HCT116 (cell line): ENCODE measurements around the gene HSF4. TPM values are rescaled to one million over a fixed set of nuclear protein-coding genes. Genes with fewer than 3 reads are reported as not detected.

Experiments
- ATAC-seq: fragments of 200-7000 bp; cut with Tn5 transposase; 2 replicates; pipeline ENCODE4 v1.9.1; 2020; ENCODE audit warnings: mild to moderate bottlenecking, moderate library complexity
- BruUV-seq: library from RNA; stranded (reverse); fragments of 400-500 nt; replicated peaks from 2 replicates; lab custom pipeline; 2021; lab: Mats Ljungman, UMichigan
- CTCF ChIA-PET: fragments of 300-600 bp; sonication (Branson Sonifier 250); formaldehyde crosslinking; loops from one replicate; lab custom pipeline; 2021; ENCODE audit warnings: antibody characterized with exemption; lab: Charles Lee
- POLR2A ChIA-PET: fragments of 300-600, 350-600 bp; sonication (Branson Sonifier 250); formaldehyde crosslinking; loops from one replicate; lab custom pipeline; 2021; ENCODE audit warnings: antibody characterized with exemption; lab: Charles Lee
- RAD21 ChIA-PET, 2 experiments: fragments of 300-600 bp; sonication (Branson Sonifier 250); formaldehyde crosslinking; loops; one replicate each; lab custom pipeline; 2023; ENCODE audit warnings: low total read pairs in 2 of 2; ENCODE audit not compliant: uncharacterized antibody in 2 of 2, unreplicated experiment in 2 of 2, low non-redundant PET in 1 of 2; lab: Charles Lee
- DNase-seq: peaks from one replicate; pipeline ENCODE4 v3.0.0-alpha.2; 2010; ENCODE audit warnings: low read depth, low spot score
- H2AFZ ChIP-seq: fragments of 200-600 bp; shearing (Covaris generic), sonication (generic); 2 replicates; pipeline ENCODE4 v1.6.1; 2017; ENCODE audit warnings: low read depth, mixed run types, mixed read lengths, antibody characterized with exemption, low read length; ENCODE audit not compliant: poor library complexity, severe bottlenecking
- H3K27ac ChIP-seq: 2 replicates; pipeline ENCODE4 v1.5.1; 2012; ENCODE audit warnings: low read depth, low read length
- H3K27me3 ChIP-seq: fragments of 200-600 bp; sonication (generic); 2 replicates; pipeline ENCODE4 v1.6.1; 2016; ENCODE audit warnings: mixed run types, low read length, mixed read lengths; ENCODE audit not compliant: insufficient read depth
- H3K36me3 ChIP-seq, 2 experiments: fragments of 200-500 bp in 1 of 2; fragments of 200-600 bp in 1 of 2; sonication (Bioruptor generic) in 1 of 2; sonication (generic) in 1 of 2; 2 replicates each; pipeline versions ENCODE4 v1.5.1 to v1.6.1; 2014 to 2016; ENCODE audit warnings: low read length in 2 of 2, inconsistent platforms in 1 of 2, mixed read lengths in 1 of 2, mixed run types in 1 of 2; ENCODE audit not compliant: insufficient read depth in 2 of 2, control insufficient read depth in 1 of 2
- H3K4me1 ChIP-seq, 2 experiments: fragments of 200-600 bp in 1 of 2; sonication (generic) in 1 of 2; 2 replicates each; pipeline versions ENCODE4 v1.5.1 to v1.6.1; 2012 to 2017; ENCODE audit warnings: low read length in 2 of 2, inconsistent platforms in 1 of 2, mild to moderate bottlenecking in 1 of 2, mixed read lengths in 1 of 2, mixed run types in 1 of 2, moderate library complexity in 1 of 2; ENCODE audit not compliant: insufficient read depth in 2 of 2, control insufficient read depth in 1 of 2
- H3K4me2 ChIP-seq: fragments of 200-600 bp; sonication (generic); 2 replicates; pipeline ENCODE4 v1.6.1; 2017; ENCODE audit warnings: mixed run types, low read length, mixed read lengths
- H3K4me3 ChIP-seq, 2 experiments: fragments of 200-600 bp in 1 of 2; sonication (generic) in 1 of 2; replicated peaks in 1 of 2; 2 replicates each; pipeline ENCODE4 v1.5.1; 2011 to 2016; ENCODE audit warnings: low read length in 2 of 2, control low read depth in 1 of 2, low read depth in 1 of 2, mild to moderate bottlenecking in 1 of 2, mixed read lengths in 1 of 2, mixed run types in 1 of 2
- H3K79me2 ChIP-seq: fragments of 200-600 bp; sonication (generic); 2 replicates; pipeline ENCODE4 v1.6.1; 2017; ENCODE audit warnings: mild to moderate bottlenecking, mixed run types, low read length, moderate library complexity, mixed read lengths; ENCODE audit not compliant: insufficient read depth
- H3K9ac ChIP-seq: fragments of 200-600 bp; sonication (generic); 2 replicates; pipeline ENCODE4 v1.6.1; 2016; ENCODE audit warnings: low read length, mixed read lengths
- H3K9me2 ChIP-seq: fragments of 200-600 bp; sonication (generic), shearing (Covaris generic); 2 replicates; pipeline ENCODE4 v1.6.1; 2017; ENCODE audit warnings: mixed run types, mild to moderate bottlenecking, moderate library complexity; ENCODE audit not compliant: insufficient read depth
- H3K9me3 ChIP-seq, 2 experiments: fragments of 200-500 bp in 1 of 2; fragments of 200-600 bp in 1 of 2; sonication (Bioruptor generic) in 1 of 2; sonication (generic) in 1 of 2; 2 replicates each; pipeline ENCODE4 v1.6.1; 2014 to 2017; ENCODE audit warnings: low read length in 2 of 2, mixed read lengths in 2 of 2, inconsistent platforms in 1 of 2, low read depth in 1 of 2, mild to moderate bottlenecking in 1 of 2, mixed run types in 1 of 2, moderate library complexity in 1 of 2; ENCODE audit not compliant: control insufficient read depth in 1 of 2, insufficient read depth in 1 of 2
- H4K20me1 ChIP-seq: fragments of 200-600 bp; sonication (generic), shearing (Covaris generic); 2 replicates; pipeline ENCODE4 v1.6.1; 2017; ENCODE audit warnings: mixed run types, mild to moderate bottlenecking, moderate library complexity; ENCODE audit not compliant: insufficient read depth
- CBX3 ChIP-seq: IDR thresholded peaks from 2 replicates; pipeline ENCODE4 v1.6.1; 2012; ENCODE audit warnings: low read depth
- CEBPB ChIP-seq: IDR thresholded peaks from 2 replicates; pipeline ENCODE4 v1.6.1; 2012; ENCODE audit warnings: low read depth
- EGR1 ChIP-seq: IDR thresholded peaks from 2 replicates; pipeline ENCODE4 v1.6.1; 2012; ENCODE audit warnings: low read depth
- ELF1 ChIP-seq: IDR thresholded peaks from 2 replicates; pipeline ENCODE4 v1.6.1; 2012; ENCODE audit warnings: low read depth, borderline replicate concordance
- EZH2 ChIP-seq: fragments of 200-600 bp; sonication (generic); IDR thresholded peaks from 2 replicates; pipeline ENCODE4 v1.6.1; 2017; ENCODE audit warnings: antibody characterized with exemption, mixed run types
- EZH2phosphoT487 ChIP-seq: fragments of 200-600 bp; IDR thresholded peaks from 2 replicates; pipeline ENCODE4 v1.6.1; 2018; ENCODE audit warnings: antibody characterized with exemption, borderline replicate concordance
- JUND ChIP-seq: IDR thresholded peaks from 2 replicates; pipeline ENCODE4 v1.6.1; 2012
- POLR2A ChIP-seq: IDR thresholded peaks from 2 replicates; pipeline ENCODE4 v1.7.0; 2011; ENCODE audit warnings: borderline replicate concordance; ENCODE audit not compliant: insufficient read depth, insufficient read length; ENCODE audit errors: extremely low read depth
- SIN3A ChIP-seq: IDR thresholded peaks from 2 replicates; pipeline ENCODE4 v1.6.1; 2012; ENCODE audit warnings: low read depth
- SP1 ChIP-seq: IDR thresholded peaks from 2 replicates; pipeline ENCODE4 v1.6.1; 2012; ENCODE audit warnings: low read depth
- YY1 ChIP-seq: IDR thresholded peaks from 2 replicates; pipeline ENCODE4 v1.6.1; 2011; ENCODE audit warnings: low read length, low read depth, moderate library complexity, mild to moderate bottlenecking; ENCODE audit not compliant: insufficient replicate concordance; ENCODE audit errors: extremely low read depth
- ZBTB33 ChIP-seq: IDR thresholded peaks from 2 replicates; pipeline ENCODE4 v1.6.1; 2011; ENCODE audit warnings: mild to moderate bottlenecking, low read length, moderate library complexity; ENCODE audit not compliant: insufficient replicate concordance; ENCODE audit errors: extremely low read depth
- ZFX ChIP-seq: fragments of 450-650 bp; IDR thresholded peaks from 2 replicates; pipeline ENCODE4 v1.6.1; 2017
- intact Hi-C: fragments of 100-400 bp; cut with micrococcal nuclease; formaldehyde crosslinking; loops from 2 replicates; pipeline ENCODE4 v1.10.0; 2022
- total RNA-seq: library from RNA; stranded (reverse); gene quantifications from one replicate; pipeline ENCODE4 v1.2.1, GENCODE V29; 2021; ENCODE audit not compliant: unreplicated experiment
- TF ChIP-seq, protein P1 (sequence below): IDR thresholded peaks from 2 replicates; pipeline ENCODE4 v1.6.1; 2012
- TF ChIP-seq, protein P2 (sequence below): IDR thresholded peaks from 2 replicates; pipeline ENCODE4 v1.6.1; 2012; ENCODE audit warnings: low read depth
- TF ChIP-seq, protein P3 (sequence below), 3 experiments: fragments of 200-600 bp in 1 of 3; sonication (generic) in 1 of 3; IDR thresholded peaks in 2 of 3; conservative IDR thresholded peaks in 1 of 3; 2 replicates each; pipeline ENCODE4 v1.5.1; 2012 to 2017; ENCODE audit warnings: low read depth in 2 of 3, low read length in 2 of 3, antibody characterized with exemption in 1 of 3, borderline replicate concordance in 1 of 3, control low read depth in 1 of 3, mild to moderate bottlenecking in 1 of 3, mixed read lengths in 1 of 3, mixed run types in 1 of 3, moderate library complexity in 1 of 3; ENCODE audit not compliant: insufficient read depth in 1 of 3

Gene HSF4
- total RNA-seq, 1 experiment from 2014 or later, result 46.6 TPM

GRCh38 chr16:67151431-67152097 lies 13.0 kb upstream of the HSF4 start (continued):
- TF ChIP-seq YY1 (no peak), SIN3A (no peak), EGR1 (no peak), CEBPB (no peak), SP1 (no peak)
- TF ChIP-seq, protein P1, sequence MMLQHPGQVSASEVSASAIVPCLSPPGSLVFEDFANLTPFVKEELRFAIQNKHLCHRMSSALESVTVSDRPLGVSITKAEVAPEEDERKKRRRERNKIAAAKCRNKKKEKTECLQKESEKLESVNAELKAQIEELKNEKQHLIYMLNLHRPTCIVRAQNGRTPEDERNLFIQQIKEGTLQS, result no peak
- TF ChIP-seq, protein P2, sequence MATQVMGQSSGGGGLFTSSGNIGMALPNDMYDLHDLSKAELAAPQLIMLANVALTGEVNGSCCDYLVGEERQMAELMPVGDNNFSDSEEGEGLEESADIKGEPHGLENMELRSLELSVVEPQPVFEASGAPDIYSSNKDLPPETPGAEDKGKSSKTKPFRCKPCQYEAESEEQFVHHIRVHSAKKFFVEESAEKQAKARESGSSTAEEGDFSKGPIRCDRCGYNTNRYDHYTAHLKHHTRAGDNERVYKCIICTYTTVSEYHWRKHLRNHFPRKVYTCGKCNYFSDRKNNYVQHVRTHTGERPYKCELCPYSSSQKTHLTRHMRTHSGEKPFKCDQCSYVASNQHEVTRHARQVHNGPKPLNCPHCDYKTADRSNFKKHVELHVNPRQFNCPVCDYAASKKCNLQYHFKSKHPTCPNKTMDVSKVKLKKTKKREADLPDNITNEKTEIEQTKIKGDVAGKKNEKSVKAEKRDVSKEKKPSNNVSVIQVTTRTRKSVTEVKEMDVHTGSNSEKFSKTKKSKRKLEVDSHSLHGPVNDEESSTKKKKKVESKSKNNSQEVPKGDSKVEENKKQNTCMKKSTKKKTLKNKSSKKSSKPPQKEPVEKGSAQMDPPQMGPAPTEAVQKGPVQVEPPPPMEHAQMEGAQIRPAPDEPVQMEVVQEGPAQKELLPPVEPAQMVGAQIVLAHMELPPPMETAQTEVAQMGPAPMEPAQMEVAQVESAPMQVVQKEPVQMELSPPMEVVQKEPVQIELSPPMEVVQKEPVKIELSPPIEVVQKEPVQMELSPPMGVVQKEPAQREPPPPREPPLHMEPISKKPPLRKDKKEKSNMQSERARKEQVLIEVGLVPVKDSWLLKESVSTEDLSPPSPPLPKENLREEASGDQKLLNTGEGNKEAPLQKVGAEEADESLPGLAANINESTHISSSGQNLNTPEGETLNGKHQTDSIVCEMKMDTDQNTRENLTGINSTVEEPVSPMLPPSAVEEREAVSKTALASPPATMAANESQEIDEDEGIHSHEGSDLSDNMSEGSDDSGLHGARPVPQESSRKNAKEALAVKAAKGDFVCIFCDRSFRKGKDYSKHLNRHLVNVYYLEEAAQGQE, result no peak
- TF ChIP-seq, all 23 proteins: peak for 0

DNA sequence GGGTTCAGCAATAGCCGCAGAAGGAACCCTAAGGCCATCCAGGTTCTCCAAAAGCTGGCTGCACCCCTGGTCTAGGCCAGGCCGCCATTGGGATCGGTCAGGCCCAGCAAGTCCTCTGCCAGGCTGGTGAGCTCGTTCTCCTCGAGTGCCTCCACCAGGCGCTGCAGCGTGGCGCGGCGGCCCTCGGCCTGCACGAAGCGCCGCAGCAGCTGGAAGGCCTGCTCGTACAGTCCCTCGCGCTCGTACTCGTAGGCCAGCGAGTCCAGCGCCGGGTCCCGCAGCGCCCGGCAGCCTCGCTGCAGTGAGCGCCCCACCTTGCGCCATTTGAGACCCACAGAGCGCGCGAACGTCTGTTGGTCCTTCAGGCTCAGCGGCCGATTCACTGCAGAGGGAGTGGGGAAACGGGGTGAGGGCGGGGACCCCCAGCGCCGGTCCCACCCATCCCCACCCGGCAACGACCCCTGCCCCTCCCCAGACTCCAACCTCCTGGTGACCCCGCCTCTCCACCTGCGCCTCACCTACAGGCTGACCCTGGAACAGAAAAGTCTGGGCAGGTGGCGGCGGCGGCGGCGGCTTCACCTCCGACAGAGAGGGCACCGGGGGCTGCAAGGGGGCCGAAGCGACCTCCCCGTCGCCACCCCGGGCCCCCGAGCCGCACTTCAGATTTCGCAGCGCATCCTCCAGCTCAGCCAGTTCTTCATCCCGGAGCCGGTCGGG lies 9.8 kb upstream of the HSF4 start:
- Histone ChIP-seq H2AFZ (no peak overlapping the region), H3K27me3 (no peaks in the 10 kb centered on the region), H3K9me2 (no peaks in the 10 kb centered on the region), H3K4me1 (peaks cover 6 to 39% of the 10 kb centered on the region in 2 experiments), H3K9me3 (no peaks in the 10 kb centered on the region), H3K4me3 (no peak overlapping the region), H3K79me2 (no peaks in the 10 kb centered on the region; the same call in 1 of the 2 replicates), H3K9ac (no peak overlapping the region), H3K4me2 (peak overlapping the region; percentile 47), H3K36me3 (no peaks in the 10 kb centered on the region), H3K27ac (no peak overlapping the region), H4K20me1 (no peaks in the 10 kb centered on the region)
- intact Hi-C loops, result loop anchor here (1.0 to 5.0 kb wide), 3 partner anchors 140 to 202 kb away; no protein-coding TSS in a partner anchor
- ChIA-PET CTCF (interaction anchor here (0.6 to 5.8 kb wide), 31 partner anchors 13 to 274 kb away, joined by 3 to 79 read pairs (median 4); partner anchors contain the start of genes CES3, NOL3 and PDP2), RAD21 (interaction anchor here (0.7 to 1.5 kb wide), 5 partner anchors 137 to 201 kb away, joined by 3 to 19 read pairs (median 4); no protein-coding TSS in a partner anchor), POLR2A (interaction anchor here (0.8 to 1.3 kb wide), 3 partner anchors 16 to 137 kb away, joined by 4 to 8 read pairs (median 4); partner anchors contain the start of gene NOL3)
- DNase-seq, result no peak
- no peak for ATAC-seq
- BruUV-seq, result no TSS peak
- TF ChIP-seq EZH2 (no peak), JUND (no peak), SIN3A (no peak), CBX3 (no peak), ELF1 (no peak), ZBTB33 (no peak), ZFX (no peak), POLR2A (no peak), EZH2phosphoT487 (no peak)
- TF ChIP-seq, protein P3, sequence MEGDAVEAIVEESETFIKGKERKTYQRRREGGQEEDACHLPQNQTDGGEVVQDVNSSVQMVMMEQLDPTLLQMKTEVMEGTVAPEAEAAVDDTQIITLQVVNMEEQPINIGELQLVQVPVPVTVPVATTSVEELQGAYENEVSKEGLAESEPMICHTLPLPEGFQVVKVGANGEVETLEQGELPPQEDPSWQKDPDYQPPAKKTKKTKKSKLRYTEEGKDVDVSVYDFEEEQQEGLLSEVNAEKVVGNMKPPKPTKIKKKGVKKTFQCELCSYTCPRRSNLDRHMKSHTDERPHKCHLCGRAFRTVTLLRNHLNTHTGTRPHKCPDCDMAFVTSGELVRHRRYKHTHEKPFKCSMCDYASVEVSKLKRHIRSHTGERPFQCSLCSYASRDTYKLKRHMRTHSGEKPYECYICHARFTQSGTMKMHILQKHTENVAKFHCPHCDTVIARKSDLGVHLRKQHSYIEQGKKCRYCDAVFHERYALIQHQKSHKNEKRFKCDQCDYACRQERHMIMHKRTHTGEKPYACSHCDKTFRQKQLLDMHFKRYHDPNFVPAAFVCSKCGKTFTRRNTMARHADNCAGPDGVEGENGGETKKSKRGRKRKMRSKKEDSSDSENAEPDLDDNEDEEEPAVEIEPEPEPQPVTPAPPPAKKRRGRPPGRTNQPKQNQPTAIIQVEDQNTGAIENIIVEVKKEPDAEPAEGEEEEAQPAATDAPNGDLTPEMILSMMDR (IDR thresholded peaks at IDR 0.05 in 2 of 3, conservative IDR thresholded peaks at IDR 0.05 in 1 of 3; ENCODE audit: borderline replicate concordance in 1 of 3, insufficient read depth in 1 of 3, low read depth in 2 of 3, low read length in 2 of 3), result no peak
